Right ventricle myocardium inferior (tissue), 1 donor: Measurements from ENCODE around the gene FBXL7. TPM values are rescaled to one million over a fixed set of nuclear protein-coding genes. Genes with fewer than 3 reads are reported as not detected.

Experiments used
- ATAC-seq: fragments of 200-7000 bp; cut with Tn5 transposase; one replicate; pipeline ENCODE4 v1.9.1; 2020; ENCODE audit warnings: mild to moderate bottlenecking, moderate library complexity
- DNase-seq: peaks from one replicate; pipeline ENCODE4 v3.0.0; 2021; ENCODE audit errors: missing footprints
- intact Hi-C: fragments of 100-400 bp; cut with DNase I; formaldehyde crosslinking; loops from one replicate; pipeline ENCODE4 v1.11.0; 2022
- total RNA-seq: library from RNA; stranded (reverse); fragmentation: NEBNext Ultra II Directional; extraction: Animal tissue kit (Norgen Biotek cat#: 25700); gene quantifications from one replicate; pipeline ENCODE4 v1.2.1, GENCODE V29; 2021
- donor health status: DM: no; HTN: yes; CAD: no; lungs with severe emphysema.

Gene FBXL7
- total RNA-seq, 1 donor from 2014 or later: 17.8 TPM

DNA sequence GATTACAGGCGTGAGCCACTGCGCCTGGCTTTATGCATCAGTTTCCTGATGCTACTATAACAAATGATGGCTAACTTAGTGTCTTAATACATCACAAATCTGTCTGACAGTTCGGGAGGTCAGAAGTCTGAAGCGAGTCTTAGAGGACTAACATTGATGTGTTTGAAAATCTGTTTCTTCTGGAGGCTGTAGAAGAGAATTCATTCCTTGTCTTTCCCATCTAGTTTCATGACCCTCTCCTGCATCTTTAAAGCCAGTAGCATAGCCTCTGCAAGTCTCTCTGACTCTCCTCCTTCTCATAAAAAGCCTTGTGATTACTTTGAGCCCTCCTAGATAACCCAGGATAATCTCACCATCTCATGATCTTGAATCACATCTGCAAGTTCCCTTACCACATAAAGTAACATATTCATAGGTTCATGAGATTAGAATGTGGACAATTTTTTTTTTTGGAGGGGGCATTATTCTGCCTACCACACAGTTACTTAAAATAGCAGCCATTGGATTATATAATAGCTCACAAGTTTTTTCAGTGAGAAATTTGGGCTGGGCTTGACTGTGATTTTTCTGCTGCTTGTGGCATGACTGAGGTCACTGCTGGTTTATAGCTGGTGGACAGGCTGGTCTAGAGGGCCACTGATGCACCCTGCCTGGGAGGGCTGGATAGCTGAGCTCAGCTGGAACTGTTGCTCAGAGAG lies 134.8 kb downstream of the FBXL7 start:
- intact Hi-C loops: no loop called here
- ATAC-seq: no peak
- no peak for DNase-seq

- ATAC-seq: no peak
- no peak for DNase-seq
- intact Hi-C loops: no loop called here
Observed at GRCh38 chr5:15635289-15635616, 135.3 kb downstream of the FBXL7 start.

- intact Hi-C loops: no loop called here
- DNase-seq (no peak), ATAC-seq (no peak)
Observed at GRCh38 chr5:15637345-15637744, 137.4 kb downstream of the FBXL7 start.

DNA sequence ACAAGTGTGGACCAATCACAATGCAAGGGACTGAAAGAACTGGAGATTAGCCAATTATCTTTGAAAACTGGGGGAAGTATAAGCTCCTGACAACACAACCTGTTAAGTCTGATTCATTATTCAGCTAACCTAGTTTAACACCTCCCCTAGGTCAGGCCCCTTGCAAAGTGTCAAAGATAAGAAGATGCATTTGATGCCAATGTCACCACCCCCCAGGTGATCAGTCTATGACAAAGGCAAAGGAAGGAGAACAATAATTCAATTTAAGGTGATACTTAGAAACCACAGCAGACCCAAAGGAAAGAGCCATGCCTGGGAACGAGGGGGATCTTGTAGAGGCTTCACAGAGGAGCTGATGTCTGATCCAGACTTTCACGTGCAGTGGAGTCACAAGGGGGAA lies 137.9 kb downstream of the FBXL7 start:
- DNase-seq: no peak
- peak; percentile 44 for ATAC-seq
- intact Hi-C loops: no loop called here

GRCh38 chr5:15638296-15638695 lies 138.3 kb downstream of the FBXL7 start:
- ATAC-seq: no peak
- no peak for DNase-seq
- intact Hi-C loops: no loop called here

DNA sequence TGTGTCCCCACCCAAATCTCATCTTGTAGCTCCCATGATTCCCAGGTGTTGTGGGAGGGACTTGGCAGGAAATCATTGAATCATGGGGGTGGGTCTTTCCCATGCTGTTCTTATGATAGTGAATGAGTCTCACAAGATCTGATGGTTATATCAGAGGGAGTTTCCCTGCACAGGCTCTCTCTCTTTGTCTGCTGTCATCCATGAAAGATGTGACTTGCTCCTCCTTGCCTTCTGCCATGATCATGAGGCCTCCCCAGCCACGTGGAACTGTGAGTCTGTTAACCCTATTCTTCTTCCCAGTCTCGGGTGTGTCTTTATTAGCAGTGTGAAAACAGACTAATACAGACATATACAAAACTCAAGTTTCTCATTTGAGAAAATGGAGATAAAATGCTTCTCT lies 139.3 kb downstream of the FBXL7 start:
- ATAC-seq (no peak), DNase-seq (no peak)
- intact Hi-C loops: no loop called here

GRCh38 chr5:15640116-15640515 lies 140.1 kb downstream of the FBXL7 start:
- ATAC-seq (no peak), DNase-seq (no peak)
- intact Hi-C loops: no loop called here

- intact Hi-C loops: no loop called here
- ATAC-seq: no peak
- no peak for DNase-seq
Observed at GRCh38 chr5:15643731-15644130, 143.8 kb downstream of the FBXL7 start.

- DNase-seq (no peak), ATAC-seq (no peak)
- intact Hi-C loops: no loop called here
Observed at GRCh38 chr5:15645381-15646160, 145.6 kb downstream of the FBXL7 start.

- DNase-seq (no peak), ATAC-seq (peak; percentile 26)
- intact Hi-C loops: no loop called here
Observed at GRCh38 chr5:15646371-15646770, 146.4 kb downstream of the FBXL7 start.

- no peak for DNase-seq
- ATAC-seq: no peak
- intact Hi-C loops: no loop called here
Observed at GRCh38 chr5:15647251-15647650, 147.3 kb downstream of the FBXL7 start.

- intact Hi-C loops: no loop called here
- no peak for ATAC-seq
- DNase-seq: no peak
Observed at GRCh38 chr5:15650266-15650665, 150.3 kb downstream of the FBXL7 start.

GRCh38 chr5:15654779-15655178 lies 154.8 kb downstream of the FBXL7 start:
- no peak for DNase-seq
- intact Hi-C loops: no loop called here
- ATAC-seq: no peak

GRCh38 chr5:15655683-15656082 lies 155.7 kb downstream of the FBXL7 start:
- no peak for ATAC-seq
- intact Hi-C loops: no loop called here
- no peak for DNase-seq

GRCh38 chr5:15664961-15665360 lies 165.0 kb downstream of the FBXL7 start:
- intact Hi-C loops: no loop called here
- ATAC-seq (no peak), DNase-seq (no peak)

- intact Hi-C loops: no loop called here
- no peak for DNase-seq
- no peak for ATAC-seq
Observed at GRCh38 chr5:15669826-15670225, 169.8 kb downstream of the FBXL7 start.

DNA sequence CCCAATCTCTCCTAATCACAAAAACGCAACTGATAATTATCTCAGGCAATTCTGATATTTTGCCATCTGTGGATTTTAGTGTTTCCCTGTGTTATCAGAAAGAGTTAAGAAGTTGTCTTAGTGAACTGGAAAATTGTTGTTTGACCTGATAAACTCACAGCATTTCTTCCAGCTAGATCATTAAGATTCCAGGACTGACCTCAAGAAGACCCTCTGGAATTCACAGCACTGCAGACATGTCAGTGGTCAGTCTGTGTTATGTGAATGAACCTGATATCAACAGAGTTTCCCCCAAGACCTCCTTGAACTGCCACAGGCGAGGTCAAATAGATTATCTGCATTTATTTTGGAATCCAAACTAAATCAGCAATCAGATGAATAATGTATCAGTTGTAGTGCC lies 174.7 kb downstream of the FBXL7 start:
- ATAC-seq (no peak), DNase-seq (no peak)
- intact Hi-C loops: no loop called here

- no peak for ATAC-seq
- intact Hi-C loops: no loop called here
- DNase-seq: no peak
Observed at GRCh38 chr5:15676591-15676990, 176.6 kb downstream of the FBXL7 start.

GRCh38 chr5:15679161-15679560 lies 179.2 kb downstream of the FBXL7 start:
- ATAC-seq (no peak), DNase-seq (no peak)
- intact Hi-C loops: no loop called here

DNA sequence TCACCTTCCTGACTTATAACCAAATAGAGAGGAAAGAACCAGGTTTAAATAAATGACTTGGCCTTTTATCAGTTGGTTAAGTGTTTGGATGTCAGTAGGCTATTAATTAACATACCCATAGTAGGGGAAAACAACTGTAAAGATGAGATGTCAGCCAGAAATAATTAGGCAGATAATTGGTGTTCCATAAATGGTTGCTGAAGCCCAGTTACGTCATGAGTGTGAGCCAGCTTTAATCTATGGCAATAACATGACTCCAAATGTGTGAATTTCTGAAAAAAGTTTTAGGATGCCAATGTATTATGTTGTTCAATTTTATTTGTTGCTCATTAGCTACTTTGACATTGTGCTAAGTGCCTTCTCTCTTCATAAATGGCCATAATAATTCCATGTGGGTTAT lies 180.5 kb downstream of the FBXL7 start:
- no peak for ATAC-seq
- intact Hi-C loops: no loop called here
- no peak for DNase-seq

DNA sequence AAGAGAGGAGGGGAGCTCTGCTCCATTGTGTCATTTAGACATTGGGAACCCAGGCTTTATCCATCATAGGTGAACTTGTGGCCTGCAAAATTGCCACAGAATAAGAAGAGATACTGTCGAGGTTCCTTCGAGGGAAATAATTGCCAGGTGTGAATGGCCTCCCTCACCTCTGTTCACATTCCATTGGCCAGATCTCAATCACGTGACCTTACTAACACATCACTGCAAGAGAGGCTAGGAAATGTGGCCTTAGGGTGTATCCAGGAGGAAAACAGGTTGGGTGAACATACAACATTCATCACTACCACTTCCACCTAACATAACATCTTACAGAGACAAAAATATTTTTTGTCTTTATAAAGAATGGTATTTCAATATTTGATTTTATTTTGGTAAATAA lies 182.1 kb downstream of the FBXL7 start:
- intact Hi-C loops: no loop called here

More for the DNA sequence above, 182.1 kb downstream of the FBXL7 start:
- ATAC-seq (no peak), DNase-seq (no peak)
